22Rv1 (cell line): ENCODE results near the gene CD300LD.

ENCODE experiments used
- H3K27ac ChIP-seq: fragments of 450-650 bp; 2 replicates; pipeline ENCODE4 v1.5.1; 2017
- ZFX ChIP-seq: fragments of 450-650 bp; IDR thresholded peaks from 2 replicates; pipeline ENCODE4 v1.6.1; 2017; ENCODE audit warnings: antibody characterized with exemption, borderline replicate concordance
- TF ChIP-seq, protein P1 (sequence below): fragments of 450-650 bp; IDR thresholded peaks from 2 replicates; pipeline ENCODE4 v1.5.1; 2017; ENCODE audit warnings: mild to moderate bottlenecking

The CD300LD gene

DNA sequence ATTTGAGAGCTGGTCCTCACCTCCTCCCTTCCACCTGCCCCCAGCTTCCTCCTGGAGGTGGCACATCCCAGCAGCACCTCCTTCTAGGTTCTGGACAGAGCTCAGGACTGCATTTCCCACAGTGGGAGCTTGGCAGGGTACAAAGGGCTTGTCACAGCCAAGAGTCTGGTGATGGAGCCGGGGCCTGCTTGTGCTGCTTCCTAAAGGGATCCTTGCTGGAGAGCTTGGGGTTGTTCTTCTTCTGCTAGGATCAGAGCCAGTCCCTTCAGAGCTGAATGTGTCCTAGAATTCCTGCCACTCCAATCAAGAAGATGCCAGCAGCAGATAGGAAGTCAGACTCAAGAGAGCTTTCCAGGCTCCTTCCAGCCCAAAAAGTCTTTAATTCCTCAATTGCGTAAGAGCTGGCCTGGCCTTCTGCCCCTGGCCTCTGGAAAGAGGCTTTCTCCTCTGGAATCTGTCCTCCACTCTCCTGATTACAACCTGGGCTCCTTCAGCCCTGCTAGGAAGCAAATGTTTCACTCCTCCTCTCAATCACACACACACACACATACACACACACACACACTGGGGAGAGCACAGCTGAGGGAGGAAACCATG lies 27.1 kb upstream of the CD300LD start:
- TF ChIP-seq ZFX = no peak
- TF ChIP-seq, protein P1, sequence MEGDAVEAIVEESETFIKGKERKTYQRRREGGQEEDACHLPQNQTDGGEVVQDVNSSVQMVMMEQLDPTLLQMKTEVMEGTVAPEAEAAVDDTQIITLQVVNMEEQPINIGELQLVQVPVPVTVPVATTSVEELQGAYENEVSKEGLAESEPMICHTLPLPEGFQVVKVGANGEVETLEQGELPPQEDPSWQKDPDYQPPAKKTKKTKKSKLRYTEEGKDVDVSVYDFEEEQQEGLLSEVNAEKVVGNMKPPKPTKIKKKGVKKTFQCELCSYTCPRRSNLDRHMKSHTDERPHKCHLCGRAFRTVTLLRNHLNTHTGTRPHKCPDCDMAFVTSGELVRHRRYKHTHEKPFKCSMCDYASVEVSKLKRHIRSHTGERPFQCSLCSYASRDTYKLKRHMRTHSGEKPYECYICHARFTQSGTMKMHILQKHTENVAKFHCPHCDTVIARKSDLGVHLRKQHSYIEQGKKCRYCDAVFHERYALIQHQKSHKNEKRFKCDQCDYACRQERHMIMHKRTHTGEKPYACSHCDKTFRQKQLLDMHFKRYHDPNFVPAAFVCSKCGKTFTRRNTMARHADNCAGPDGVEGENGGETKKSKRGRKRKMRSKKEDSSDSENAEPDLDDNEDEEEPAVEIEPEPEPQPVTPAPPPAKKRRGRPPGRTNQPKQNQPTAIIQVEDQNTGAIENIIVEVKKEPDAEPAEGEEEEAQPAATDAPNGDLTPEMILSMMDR = no peak
- no peak overlapping the region for H3K27ac ChIP-seq

DNA sequence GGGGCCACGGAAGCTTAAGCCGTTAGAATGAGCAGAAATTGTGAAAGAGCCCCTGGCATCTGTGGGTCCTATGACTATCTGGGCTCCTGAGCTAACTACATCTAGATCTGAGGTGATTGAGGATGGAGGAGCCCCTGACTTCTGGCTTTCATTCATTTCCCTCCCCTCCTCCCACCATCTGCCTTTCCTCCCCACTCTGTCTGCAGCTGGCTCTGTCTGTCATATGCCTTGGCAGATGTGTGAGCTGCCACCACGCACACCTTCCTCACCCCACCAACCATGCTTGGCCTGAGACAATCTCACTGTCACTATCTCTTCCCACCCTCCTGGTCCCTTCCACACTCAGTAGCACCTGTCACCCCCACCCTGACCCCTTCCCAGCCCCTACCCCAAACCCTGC lies 26.4 kb upstream of the CD300LD start:
- no peak for TF ChIP-seq ZFX
- TF ChIP-seq, protein P1 = no peak
- H3K27ac ChIP-seq = no peak overlapping the region

DNA sequence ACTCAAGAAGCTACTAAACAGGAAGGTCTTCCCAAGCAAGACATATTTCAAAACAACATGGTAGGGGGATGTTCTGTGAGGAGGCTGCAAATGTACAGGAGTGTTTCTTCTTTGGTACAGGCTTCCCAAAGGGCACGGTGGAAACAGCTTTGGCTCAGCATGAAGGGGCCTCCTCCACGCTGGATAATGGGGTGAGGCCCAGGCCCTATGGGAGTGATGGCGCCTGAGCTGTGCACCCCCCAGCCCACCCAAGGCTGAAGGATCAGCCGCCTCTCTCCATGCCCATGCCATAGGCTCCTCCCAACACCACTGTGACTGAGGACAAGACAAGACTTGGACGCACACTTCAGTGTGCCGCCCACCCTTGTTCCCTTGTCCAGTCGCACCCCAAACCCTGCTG lies 24.6 kb upstream of the CD300LD start:
- TF ChIP-seq, protein P1 = no peak
- TF ChIP-seq ZFX = no peak

DNA sequence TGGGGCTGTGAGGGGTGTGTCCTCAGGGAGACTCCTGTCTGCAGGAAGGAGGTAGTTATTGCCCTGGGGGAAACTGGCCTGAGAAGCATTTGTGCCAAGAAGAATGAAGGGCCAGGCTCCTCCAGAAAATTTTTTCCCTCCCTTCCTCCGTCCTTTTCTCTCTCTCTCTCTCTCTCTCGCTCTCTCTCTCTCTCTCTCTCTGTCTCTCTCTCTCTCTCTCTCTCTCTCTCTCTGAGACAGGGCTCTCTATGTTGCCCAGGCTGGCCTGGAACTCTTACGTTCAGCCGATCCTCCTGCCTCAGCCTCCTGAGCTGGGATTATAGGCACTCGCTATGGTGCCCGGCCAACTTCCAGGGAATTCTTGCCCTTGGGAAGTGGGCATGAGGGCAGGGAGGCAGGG lies 20.0 kb upstream of the CD300LD start:
- H3K27ac ChIP-seq = no peak overlapping the region
- TF ChIP-seq ZFX = no peak
- TF ChIP-seq, protein P1 = no peak

More for the DNA sequence above, 24.6 kb upstream of the CD300LD start:
- no peak overlapping the region for H3K27ac ChIP-seq

DNA sequence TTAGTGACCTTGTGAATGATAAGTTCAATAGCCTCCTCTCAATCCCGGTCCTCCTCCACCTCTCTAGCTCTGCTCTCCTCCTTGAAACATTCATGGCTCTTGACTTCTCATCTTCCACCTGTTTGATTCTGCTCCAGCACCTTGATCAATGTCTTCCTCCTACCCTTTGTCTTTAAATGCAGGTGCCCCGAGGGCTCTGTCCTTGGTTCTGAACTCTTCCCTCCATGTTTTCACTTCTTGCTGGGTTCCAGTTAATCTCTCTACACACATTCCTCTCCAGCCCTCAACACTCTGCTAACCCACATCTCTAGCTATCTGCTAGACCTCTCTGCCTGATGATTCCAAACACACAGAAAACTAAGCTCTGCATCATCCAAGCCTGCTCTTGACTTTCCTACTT lies 18.0 kb upstream of the CD300LD start:
- TF ChIP-seq ZFX = no peak
- TF ChIP-seq, protein P1 = no peak
- no peak overlapping the region for H3K27ac ChIP-seq

DNA sequence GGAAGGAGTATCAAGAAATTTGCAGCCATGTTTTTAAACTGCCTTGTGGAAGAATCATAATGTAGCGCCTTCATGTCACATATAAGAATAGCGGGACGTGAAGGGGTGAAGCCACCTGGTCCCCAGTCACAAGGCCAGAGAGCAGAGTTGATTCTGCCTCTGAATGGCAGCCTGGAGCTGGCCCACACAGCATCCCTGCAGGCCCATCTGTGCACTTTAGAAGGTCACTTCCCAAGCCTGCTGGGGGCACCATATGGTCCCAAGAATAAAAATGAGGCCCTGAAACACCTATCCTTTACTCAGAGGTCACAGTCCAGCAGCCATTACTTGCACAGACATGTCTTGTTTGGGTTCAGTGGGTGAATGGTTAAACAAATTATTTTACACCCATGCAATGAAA lies 16.4 kb upstream of the CD300LD start:
- TF ChIP-seq, protein P1 = no peak
- TF ChIP-seq ZFX = no peak
- H3K27ac ChIP-seq = no peak overlapping the region

DNA sequence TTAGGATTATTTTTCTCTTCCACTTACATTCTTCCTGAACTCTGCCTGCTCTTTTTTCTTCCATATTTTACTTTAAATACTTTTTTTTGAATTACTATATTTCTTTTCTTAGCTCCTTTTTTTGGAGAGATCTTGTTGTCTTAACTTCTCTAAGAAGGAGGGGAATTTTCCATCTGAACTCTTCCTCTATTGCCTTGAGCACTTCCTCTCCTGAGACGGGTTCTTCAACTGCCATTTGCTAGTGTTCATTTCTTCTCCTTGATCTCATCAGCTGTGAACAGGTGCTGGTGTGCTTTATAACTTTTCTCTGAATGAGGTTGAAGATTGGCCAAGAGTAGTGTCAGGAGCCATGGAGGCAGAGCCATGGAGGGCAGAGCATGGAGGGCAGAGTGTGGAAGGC lies 15.1 kb upstream of the CD300LD start:
- TF ChIP-seq, protein P1 = no peak
- TF ChIP-seq ZFX = no peak
- H3K27ac ChIP-seq = no peak overlapping the region
